Retinal pigment epithelial cell (primary cell): Measurements from ENCODE around the gene CACNG6.

ENCODE experiments used
- DNase-seq: peaks from one replicate; pipeline ENCODE4 v3.0.0-alpha.2; 2010; ENCODE audit warnings: low read depth
- H3K4me3 ChIP-seq: 2 replicates; pipeline ENCODE4 v1.5.1; 2011; ENCODE audit warnings: mild to moderate bottlenecking, low read length, control low read depth, moderate library complexity
- TF ChIP-seq, protein P1 (sequence below): conservative IDR thresholded peaks from 2 replicates; pipeline ENCODE4 v1.5.1; 2011; ENCODE audit warnings: low read depth, low read length, control low read depth, inconsistent platforms

CACNG6 gene

GRCh38 chr19:54013866-54014265 lies 22.4 kb downstream of the CACNG6 start:
- no peak for DNase-seq
- TF ChIP-seq, protein P1, sequence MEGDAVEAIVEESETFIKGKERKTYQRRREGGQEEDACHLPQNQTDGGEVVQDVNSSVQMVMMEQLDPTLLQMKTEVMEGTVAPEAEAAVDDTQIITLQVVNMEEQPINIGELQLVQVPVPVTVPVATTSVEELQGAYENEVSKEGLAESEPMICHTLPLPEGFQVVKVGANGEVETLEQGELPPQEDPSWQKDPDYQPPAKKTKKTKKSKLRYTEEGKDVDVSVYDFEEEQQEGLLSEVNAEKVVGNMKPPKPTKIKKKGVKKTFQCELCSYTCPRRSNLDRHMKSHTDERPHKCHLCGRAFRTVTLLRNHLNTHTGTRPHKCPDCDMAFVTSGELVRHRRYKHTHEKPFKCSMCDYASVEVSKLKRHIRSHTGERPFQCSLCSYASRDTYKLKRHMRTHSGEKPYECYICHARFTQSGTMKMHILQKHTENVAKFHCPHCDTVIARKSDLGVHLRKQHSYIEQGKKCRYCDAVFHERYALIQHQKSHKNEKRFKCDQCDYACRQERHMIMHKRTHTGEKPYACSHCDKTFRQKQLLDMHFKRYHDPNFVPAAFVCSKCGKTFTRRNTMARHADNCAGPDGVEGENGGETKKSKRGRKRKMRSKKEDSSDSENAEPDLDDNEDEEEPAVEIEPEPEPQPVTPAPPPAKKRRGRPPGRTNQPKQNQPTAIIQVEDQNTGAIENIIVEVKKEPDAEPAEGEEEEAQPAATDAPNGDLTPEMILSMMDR, result no peak
- H3K4me3 ChIP-seq, result no peak overlapping the region

DNA sequence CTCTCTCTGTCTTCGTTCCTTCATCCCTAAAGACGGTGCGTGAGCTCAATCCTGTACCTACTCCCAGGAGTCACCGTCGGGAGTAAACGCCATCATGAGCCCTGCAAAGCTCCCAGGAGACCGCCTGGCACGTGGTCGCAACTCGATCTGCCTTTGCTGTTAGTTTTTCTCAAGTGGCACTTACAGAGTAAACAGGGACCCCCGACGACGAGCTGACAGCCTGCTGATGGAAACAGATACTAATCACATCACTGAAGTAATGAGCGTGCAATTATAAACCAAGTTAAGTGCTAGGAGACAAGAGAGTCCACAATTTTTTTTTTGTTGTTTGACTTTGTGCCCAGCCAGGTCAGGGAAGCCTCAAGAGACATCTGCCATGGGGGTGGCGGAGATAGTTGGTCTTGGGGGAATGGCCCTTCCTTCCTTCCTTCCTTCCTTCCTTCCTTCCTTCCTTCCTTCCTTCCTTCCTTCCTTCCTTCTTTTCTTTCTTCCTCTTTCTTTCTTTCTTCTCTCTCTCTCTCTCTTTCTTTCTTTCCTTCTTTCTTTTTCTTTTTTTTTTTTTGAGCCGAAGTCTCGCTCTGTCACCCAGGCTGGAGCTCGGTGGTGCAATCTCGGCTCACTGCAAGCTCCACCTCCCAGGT lies 23.6 kb downstream of the CACNG6 start:
- DNase-seq, result no peak
- TF ChIP-seq, protein P1, result no peak
- no peak overlapping the region for H3K4me3 ChIP-seq

- no peak for DNase-seq
- TF ChIP-seq, protein P1, result no peak
- H3K4me3 ChIP-seq, result no peak overlapping the region
These were observed 25.8 kb downstream of the CACNG6 start for GRCh38 chr19:54017261-54017660.

GRCh38 chr19:54021363-54021762 lies 29.9 kb downstream of the CACNG6 start:
- TF ChIP-seq, protein P1, result no peak
- no peak overlapping the region for H3K4me3 ChIP-seq
- DNase-seq, result no peak

- DNase-seq, result no peak
- TF ChIP-seq, protein P1, result no peak
- no peak overlapping the region for H3K4me3 ChIP-seq
These were observed 30.5 kb downstream of the CACNG6 start for GRCh38 chr19:54021932-54022331.

DNA sequence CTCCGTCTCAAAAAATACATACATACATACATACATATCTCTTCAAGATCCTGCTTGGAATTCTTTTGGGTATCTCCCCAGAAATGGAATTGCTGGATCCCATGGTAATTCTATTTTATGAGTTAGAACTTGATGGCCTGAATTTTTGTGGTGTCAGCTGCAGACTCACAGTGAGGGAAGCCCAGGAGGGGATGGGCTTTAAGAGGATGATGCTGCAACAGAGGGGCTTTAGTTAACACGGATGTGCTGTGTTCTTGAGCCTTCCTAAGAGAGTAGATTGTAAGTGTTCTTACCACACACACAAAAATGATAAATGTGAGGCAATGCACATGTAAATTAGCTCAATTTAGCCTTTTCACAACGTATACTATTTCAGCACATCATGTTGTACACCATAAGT lies 31.8 kb downstream of the CACNG6 start:
- DNase-seq, result no peak
- H3K4me3 ChIP-seq, result no peak overlapping the region
- TF ChIP-seq, protein P1, result no peak

- H3K4me3 ChIP-seq, result no peak overlapping the region
- TF ChIP-seq, protein P1, result no peak
- no peak for DNase-seq
These were observed 33.2 kb downstream of the CACNG6 start for GRCh38 chr19:54024660-54025059.
